Prostate gland (tissue), 2 donors: Measurements from ENCODE around the gene CDR2L.

ENCODE experiments used
- CTCF ChIP-seq, 4 experiments: fragments of 200-600 bp in 2 of 4; fragments of 450-650 bp in 2 of 4; sonication (generic) in 2 of 4; IDR thresholded peaks; 1 replicate in 3 of 4; 2 replicates in 1 of 4; pipeline ENCODE4 v1.5.1; 2016 to 2019; ENCODE audit warnings: antibody characterized with exemption in 4 of 4, mild to moderate bottlenecking in 2 of 4, moderate library complexity in 2 of 4
- POLR2A ChIP-seq: fragments of 450-650 bp; IDR thresholded peaks from one replicate; pipeline ENCODE4 v1.6.1; 2016; ENCODE audit warnings: antibody characterized with exemption, mild to moderate bottlenecking
- POLR2AphosphoS5 ChIP-seq: sonication (generic); formaldehyde crosslinking; IDR thresholded peaks from one replicate; pipeline ENCODE4 v1.6.1; 2017; ENCODE audit warnings: antibody characterized with exemption

DNA sequence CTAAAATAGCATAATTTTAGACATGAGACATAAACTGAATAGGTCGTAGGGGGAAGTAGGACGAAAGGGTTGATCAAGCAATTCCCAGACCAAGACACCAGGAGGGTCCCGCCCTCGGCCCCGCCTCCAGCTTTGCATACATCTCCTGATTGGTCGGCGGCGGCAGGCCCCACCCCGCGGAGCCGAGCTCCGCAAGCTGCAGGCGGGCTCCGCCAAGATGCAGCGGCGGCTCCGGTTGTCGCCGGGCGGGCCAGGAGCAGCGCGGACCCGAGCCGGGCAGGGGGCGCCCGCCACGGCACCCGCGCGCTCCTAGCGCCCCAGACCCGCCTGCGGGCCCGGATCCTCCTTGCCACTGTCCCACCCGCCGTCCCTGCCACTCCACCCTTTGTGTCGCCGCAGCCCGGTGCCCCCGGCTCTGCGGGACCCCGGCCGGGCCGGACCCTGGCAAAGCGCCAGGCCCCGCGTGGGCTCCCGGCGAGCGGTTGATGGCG, at the start of gene CDR2L:
- TF ChIP-seq CTCF (IDR thresholded peaks at IDR 0.05), result peak in 1 of 4 experiments; percentile 37
- TF ChIP-seq POLR2A, result peak; percentile 98
- TF ChIP-seq POLR2AphosphoS5, result peak; percentile 90
